Renal cortical epithelial cell (primary cell): ENCODE results near the gene NRXN2. TPM values are rescaled to one million over a fixed set of nuclear protein-coding genes. Genes with fewer than 3 reads are reported as not detected.

Source experiments
- DNase-seq: peaks from one replicate; pipeline ENCODE4 v3.0.0-alpha.2; 2011; ENCODE audit warnings: low read depth
- total RNA-seq: library from RNA; depleted of rRNA; stranded (reverse); fragments of >200 nt; gene quantifications from 2 replicates; pipeline ENCODE4 v1.2.3, GENCODE V29; 2014

The NRXN2 gene
- total RNA-seq, 1 donor from 2014 or later = under 0.01 TPM

DNA sequence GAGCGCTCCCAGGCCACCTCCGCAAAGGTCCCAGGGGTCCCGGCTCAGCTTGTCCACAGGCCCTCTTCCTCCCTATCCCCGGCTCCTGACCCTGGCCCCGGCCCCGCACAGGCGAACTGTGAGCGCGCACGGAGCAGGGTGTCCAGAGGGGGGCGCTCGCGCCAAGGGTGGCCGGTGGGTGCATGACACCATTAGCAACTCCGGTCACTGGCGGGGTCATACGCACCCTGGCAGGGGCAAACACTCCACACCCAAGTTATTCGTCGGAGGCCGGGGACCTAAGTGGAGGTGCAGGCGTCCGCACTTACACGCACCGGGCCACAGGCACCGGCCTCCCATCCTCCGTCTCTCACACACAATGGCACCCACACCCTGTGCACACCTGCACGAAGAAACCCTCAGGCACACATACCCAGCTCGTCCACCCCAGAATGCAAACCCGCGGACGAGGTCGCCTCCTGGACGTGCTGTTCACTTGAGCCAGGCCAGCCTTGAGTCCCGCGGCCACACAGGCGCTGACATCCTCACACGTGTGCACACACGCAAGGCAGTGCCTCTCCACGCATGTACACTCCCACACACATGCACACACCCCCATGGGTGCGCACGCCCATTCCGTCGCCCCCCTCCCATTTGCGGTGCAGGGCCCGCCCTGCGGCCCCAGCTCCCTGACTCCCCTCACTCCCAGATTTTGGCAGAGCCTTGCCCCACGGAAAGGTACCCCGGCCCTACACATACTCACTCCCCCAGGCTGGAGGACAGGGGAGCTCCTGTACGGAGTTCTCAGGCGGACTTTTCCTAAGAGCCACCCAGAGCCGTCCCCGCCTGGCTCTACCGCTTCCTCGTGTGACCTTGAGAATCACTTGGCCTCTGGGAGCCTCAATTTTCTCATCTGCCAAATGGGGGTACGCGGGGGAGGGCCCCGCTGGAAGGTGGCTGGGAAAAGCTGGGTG, 20.9 kb upstream of the NRXN2 start, which contains the start of gene RASGRP2:
Gene RASGRP2, minus strand, starts transcription at position 552 of the 953 bp plus-strand sequence. CDS start 1,276 bp downstream, outside the sequence.
- no peak for DNase-seq

DNA sequence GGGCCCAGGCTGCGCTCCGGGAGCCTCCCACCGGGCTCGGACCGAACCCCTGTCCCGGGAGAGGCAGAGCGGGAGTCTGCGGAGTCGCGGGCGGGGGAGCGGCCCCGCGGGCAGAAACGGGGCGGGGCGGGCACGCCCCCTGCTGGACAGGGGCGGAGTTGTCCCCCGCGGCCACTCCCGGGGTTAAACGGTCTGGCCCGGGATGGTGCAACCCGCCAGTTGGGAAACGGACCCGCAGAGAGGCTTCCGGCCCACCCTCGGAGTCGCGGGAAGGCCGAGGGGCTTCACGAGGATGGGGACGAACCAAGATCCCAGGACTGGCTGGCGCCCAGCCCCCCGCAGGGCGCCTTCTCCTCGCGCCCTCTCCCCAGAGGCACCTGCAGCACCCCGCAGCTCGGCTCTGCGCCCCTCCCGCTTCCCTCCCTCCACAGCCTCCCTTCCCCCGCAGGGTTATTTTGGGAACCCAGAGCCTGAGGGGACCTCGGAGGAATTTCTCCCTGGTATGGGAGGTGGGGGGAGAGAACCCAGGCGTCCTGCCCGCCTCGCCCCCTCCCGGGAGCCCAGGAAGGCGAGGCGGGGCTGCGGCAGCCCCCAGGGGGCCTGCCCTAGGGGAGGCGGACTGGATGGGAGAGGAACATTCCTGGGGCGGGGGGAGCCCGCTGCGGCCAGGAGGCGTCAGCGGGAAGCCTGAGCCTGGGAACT, 20.0 kb upstream of the NRXN2 start:
- DNase-seq = no peak

DNA sequence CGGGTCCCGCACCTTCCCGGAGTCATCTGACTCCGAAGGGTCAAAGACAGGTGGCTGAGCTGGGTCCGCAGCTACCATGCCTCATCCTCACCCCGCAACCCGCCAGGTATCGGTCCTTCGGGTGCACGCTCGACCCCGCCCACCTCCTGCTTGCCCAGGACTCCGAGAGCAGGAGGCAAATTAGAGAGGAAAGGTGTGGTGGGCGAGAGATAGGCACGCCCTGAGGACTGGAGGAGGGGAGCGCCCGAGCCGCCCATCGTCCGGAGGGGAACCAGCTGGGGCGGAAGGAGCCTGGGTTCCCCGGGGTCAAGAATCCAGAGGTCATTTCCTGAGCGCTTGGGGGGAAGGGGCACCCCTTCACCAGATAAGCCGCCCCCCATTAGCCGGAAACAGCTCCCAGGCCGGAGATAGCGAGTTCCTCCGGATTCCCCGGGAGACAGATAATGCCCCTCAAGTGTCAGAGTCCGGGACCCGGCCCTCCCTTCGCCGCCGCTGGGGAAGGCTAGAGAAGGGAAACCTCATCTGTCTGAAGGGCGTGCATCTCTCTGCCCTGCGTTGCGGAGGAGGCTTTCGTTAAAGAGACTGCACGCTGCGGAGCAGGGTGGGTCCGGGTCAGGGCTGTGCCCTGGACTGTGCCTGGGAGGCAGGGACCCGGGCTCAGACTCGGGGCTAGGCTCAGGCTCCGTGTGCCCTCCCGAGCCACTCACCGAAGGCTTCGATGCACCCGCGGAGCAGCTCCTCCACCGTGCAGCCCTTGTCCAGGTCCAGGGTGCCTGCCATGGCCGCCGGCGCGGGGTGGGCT, 19.3 kb upstream of the NRXN2 start:
- no peak for DNase-seq

DNA sequence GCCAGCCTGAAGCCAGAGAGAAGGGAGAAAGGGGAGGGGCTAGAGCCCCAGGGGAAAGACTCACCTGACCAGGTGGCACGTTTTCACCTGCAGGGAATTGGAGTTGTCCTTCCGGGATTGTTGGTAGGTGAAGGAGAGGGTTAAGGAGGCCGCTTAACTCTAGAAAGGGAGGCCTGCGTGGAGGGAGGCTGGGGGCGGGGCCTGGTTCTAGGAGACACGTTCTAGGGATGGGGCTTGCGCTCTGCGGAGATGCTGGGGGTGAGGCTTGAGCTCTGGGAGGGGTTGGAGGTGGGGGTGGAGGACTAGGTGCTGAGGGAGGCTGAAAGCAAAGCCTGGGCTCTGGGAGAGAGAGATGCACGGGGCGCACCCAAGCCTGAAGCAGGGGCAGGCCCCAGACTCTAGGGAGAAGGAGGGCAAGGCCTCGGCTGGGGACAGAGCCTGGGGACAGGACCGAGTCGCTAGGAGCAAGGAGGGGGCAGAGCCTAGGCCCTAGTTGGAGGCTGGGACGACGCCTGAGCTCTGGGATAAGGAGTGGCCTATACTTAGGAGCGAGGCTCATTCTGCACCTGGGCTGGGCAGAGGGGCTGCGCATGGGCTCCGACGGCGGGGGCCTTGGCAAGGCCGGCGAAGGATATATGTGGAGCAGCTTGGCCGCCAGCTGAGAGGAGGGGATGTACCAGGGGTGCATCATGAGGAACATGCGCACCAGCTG, 18.5 kb upstream of the NRXN2 start:
- no peak for DNase-seq

DNA sequence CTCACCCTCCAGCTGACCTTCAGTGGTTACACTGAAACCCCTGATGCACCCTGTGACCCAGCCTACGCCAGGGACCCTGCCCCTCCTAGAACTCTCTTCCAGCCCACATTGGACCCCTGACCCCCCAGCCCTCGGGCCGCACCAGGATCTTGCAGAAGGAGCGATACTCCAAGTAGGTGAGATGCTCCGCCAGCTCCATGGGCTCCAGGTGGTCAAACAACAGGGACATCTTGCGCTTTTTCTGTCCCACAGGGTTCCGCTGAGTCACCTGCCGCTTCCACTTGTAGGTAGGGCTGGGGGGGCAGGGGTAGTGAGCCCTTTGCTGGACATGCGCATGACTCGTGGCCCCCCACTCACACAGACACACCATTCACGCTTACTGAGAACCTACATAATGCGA, 16.9 kb upstream of the NRXN2 start:
- no peak for DNase-seq

DNA sequence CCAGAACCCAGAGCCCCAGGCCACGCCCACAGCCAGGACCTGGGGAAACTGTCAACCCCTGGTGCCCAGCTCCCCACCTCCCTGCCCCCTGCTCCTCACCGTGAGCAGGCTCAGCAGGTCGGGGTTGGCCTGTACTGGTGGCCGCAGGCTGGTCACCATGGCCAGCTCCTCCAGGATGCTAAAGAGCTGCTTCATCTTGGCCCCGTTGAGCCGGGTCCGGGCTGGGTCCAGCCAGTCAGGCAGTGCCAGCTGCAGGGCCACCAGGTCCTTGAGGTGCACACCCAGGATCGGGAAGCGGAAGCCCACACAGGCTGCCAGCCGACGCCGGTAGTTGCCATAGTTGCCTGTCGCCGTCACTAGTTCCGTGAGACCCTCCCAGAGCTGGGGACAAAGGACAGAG, 13.7 kb upstream of the NRXN2 start:
- no peak for DNase-seq

DNA sequence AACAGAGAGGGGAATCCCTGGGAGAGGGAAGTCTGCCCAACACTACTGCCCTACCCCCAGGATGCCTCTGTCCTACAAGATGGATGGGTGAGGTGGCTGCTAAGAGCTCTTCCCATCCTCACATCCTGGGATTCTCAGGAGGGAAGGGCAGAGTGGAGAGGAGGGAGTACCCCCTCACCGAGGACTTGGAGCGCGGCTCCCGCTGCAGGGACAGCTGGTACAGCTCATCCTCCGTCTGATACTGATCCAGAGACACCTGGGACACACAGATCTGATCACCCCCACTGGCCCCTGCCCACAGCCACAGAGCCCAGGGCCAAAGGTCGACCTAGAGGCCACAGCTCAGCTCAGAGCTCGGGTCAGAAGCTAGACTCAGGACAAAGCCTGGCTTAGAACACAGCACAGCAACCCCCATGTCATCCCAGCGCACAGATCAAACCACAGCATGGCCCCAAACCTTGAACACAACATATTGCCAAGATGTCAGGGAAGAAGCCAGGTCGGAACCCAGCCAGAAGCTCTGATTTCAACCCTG, 12.8 kb upstream of the NRXN2 start:
- no peak for DNase-seq

DNA sequence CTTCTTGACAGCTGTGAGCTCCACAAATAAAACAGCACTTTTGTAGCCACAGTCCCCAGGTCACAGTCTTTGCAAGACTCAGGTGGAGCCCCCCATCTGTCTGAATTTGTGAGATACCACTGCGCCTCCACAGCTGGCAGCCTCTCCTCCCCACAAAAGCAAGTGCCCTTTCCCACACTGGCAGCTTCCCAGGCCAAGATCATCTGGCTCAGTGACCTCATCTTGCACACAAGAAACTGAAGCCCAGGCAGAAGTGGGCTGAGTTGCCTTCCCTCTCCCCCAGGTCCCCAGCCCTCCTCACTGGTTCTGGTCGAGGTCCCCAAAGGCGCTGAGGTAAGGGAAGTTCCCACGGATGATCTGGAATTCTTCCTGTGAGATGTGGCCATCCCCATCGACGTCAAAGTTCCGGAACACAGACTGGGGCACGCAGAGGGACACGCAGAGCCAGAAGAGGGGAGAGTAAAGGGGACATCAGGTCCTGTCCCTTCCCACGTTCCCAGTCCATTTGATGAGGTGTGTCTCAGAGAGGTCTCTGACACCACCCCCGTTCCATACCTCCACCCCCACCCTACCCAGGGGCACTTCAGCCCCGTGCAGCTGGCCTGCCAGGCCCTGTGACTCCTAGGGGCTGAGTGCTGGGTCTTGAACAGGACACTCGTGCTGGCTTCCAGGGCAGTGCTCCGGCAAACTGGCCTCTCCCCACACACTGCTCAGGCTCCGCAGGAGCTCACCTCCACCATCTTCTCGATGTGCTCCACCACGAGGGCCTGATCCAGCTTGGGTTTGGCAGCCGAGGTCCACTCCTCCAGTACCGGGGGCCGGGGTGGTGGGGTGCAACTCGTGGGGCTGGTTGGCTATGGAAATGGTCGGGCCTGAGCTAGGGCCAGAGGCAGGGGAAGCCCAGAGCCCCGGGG, 12.1 kb upstream of the NRXN2 start:
- DNase-seq = no peak

DNA sequence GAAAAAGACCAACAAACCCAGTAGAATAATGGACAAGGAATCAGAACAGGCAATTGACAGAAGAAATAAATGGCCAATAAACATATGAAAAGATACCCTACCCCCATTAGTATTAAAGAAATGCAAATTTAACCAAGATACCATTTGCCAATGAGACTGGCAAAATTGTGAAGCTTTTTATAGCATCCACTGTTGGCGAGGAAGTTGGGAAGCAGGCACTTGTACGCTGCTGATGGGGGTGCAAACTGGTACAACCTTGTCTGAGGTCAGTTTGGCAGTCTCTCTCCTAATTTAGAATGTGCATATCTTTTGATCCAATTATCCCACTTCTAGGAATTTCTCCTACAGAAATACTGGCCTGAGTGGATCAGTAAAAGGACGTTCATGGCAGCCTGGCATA, 8.6 kb upstream of the NRXN2 start:
- no peak for DNase-seq

DNA sequence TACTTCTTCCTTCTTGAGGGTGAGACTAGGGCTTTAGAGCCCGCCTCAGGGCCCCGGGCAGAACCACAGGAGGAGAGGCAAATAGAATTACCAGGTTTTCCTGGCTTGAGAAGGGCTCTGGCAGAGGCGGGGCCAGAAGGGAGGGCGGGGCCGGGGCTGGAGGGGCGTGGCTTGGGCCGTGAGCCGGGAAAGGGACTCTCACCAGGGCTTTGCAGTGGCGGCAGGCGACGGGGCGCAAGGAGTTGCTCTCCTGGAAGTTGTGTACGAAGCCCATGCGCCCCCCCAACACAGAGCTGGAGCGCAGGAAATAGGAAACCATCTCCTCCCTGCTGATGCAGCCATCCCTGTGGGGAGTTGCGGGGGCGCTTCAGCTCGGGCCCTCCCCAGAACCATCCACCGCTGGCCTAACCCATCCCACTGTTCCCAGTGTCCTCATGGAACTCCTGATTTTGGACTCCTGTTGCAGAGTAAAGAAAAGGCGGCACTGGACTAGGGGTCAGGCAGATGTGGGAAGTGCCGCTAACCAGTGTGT, 6.9 kb upstream of the NRXN2 start:
- no peak for DNase-seq

DNA sequence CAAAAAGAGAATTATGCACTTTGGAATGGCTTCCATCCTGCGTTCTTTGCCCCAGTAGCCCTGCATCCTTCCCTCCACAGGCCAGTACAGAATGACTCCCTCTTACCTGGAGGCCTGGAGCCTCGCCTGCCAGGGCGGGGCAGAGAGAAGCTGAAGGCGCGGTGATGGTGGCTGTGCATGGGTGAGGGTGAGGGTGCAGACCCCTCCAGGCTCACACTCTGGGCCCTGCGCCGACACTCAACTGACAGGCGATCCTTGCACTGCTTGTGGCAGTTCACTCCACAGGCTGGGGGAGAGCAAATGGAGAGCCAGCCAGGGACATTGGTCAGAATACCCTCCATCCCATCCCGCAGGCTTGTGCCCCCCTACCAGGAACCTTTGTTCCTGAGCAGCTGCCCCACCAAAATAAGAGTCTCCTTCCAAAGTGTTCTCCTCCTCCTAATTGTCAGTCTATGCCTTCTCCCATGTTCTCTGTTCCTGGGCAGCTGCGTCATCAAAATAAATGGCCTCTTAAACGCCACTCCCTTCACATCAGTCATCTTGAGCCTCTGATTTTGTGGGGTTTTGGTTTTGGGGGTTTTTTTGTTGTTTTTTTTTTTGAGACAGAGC, 5.9 kb upstream of the NRXN2 start:
- DNase-seq = no peak

DNA sequence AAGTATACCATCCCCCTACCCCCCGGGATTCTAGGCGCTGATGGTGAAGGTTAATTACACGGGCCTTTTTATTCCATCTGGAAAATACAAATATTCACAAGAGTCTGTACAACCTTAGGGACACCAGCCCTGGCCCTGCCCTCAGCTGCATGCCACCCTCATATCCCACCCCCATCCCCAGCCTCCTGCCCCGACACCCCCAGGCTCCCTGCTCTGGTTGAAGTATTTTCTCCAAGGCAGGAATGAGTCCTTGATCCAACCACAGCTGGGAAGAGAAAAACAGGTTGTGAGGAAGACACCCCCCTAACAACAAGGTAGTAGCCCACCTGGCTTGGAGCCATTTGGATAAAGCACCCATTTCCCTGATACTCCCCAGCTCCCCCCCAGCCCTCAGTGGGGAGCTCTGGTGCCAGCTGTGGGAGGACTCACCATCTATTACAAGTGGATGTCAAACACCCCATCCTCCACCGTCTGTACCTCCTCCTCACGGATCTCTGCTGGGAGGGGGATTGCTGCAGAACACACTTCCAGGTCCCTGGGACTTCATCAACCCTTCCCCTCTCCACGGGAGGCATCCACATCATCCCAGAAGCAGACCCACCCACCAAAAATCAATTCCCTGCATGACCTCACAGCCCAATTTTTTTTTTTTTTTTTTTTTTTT, 4.0 kb upstream of the NRXN2 start:
- DNase-seq = no peak

DNA sequence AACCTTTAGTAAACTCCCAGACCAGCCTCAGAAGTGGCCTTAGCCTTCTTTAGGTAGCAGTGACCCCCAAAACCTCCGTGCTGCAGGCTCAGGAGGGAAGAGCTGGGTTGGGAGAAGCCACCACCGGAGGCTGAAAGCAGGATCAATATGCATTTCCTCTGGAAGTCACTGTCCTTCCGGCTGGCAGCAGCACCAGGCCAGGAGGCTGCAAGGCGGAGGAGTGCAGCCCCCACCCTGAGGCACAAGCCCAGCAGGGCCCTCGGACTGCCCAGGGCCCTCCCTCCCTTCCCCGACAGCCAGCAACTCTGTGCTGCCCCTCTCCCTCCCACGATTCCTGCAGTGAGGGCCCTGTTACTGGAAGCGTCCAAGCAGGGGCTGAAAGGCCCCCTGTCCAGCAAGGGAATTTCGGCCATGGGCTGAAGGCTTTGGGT, 3.2 kb upstream of the NRXN2 start:
- DNase-seq = no peak

DNA sequence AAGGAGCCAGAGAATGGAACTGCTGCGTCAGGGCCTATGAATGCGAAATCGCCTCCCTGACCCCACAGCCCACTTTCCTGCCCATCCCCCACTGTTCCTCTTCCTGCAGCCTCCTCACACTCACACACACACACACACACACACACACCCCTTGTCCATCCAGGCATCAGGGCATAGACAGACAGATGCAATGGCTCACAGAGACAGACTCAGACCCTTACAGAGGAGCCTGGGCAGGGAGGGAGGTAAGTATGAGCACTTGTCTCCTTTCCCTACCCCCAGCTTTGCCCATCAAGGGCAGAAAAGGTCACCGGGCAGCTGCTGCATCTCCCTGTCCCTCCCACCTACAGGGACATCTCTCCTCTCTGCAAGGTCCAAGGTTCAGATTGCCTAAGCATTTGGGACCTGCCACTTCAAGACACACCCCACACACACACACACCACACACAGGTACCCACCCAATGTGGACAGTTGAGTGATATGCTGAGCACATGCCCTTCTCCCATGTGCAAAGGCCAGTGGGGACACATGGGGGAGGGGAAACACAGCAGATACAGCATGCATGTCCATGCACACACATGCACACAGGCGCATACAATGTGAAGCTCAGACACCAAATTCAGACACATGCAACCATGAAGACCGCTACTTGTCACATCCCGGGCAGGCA, 2.0 kb upstream of the NRXN2 start:
- no peak for DNase-seq

DNA sequence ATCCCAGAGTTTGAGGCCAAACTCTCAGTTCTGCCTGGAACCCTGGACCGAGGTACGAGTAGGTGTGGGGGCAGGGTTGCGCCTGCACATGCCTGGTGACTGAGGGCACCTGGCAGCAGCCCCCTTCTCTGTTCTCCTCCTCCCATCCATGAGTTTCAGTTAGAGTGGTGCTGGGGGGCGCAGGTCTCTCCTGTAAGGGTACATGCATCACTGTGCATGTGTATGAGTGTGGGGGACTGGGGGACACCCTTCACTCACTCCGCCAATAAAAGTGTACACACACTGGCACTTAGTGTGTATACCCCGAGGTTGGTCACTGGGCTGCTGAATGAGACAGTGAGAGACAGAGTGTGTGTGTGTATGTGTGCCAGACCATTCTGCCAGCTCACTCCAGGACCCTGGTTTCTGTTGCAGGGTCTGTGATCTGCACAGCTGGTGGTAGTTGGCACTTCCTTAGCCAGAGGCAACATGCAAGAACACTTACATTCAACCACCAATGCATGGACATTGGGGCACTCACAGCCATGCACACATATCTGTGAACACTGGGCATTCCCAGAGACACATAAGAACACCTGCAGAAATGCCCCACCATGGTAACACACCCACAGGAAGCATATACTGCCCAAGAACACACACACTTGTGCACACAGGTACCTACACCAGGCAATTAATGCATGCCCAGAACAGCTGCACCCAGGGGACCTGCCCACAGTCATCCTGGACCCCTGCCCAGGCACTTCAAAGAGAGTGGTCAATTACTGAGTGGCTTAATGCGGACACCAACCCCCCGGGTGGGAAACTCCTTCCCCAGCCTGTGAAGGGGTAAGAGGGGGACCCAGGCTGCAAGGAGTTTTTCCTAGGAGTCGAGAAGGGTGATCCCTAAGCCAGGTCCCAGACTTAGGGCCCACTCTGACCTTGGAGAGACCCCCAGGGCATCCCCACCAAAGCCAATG, 1.2 kb upstream of the NRXN2 start:
- DNase-seq = no peak

DNA sequence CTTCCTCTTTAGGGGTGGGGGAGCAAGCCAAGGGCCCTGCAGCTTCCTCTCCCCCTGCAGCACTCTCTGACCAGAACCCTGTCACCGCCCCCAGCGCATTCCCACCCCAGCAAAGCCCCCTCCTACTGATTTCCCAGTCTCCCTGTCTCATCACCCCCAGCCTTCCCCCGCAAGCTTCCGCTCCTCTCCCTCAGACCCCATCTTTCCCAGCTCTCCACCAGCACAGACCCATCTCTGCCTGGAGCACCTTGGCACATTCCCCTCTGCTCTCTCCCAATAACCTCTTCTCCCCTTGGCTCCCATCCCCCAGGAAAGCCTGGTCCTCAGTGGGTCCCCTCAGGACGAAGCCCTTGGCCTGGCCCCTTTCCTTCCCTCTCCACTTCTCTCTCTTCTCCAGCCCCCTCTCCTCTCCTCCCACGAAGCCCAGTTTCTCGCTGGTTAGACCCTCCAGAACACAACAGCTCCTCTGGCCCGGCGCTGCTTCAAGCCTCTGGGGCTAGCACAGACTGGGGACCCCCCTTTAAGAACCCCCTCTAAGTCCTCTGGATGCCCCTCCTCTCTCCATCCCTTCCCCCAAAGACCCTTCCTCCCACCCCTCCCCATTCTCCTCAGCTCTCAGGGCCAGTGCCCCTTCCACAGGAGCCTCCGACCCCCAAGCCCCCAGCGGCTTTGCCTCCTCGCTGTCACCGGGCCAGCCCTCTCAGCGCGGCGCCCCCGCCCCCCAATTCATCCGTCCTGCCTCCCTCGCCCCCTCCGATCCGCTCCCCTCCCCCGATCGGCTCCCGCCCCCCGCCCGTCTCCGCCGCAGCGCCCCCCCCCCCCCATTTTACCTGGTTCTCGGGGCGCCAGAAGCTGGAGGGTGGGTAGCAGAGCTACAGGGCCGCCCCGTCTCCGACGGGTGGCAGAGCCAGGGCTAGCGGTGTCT, 594 bp downstream of the NRXN2 start:
- DNase-seq = no peak
